Naive thymus-derived CD8-positive, alpha-beta T cell (primary cell): Measurements from ENCODE around the gene GPR82. TPM values are rescaled to one million over a fixed set of nuclear protein-coding genes. Genes with fewer than 3 reads are reported as not detected.

Source experiments
- ATAC-seq, 2 donors: fragments of 150-1000 bp; cut with Tn5 transposase in 1 of 2; sonication (Bioruptor Pico), chemical (Tn5 transposase) in 1 of 2; 1 replicate in 1 of 2; 2 replicates in 1 of 2; pipeline ENCODE4 v1.10.0; 2021; ENCODE audit warnings: mild to moderate bottlenecking in 2 of 2, moderate library complexity in 2 of 2
- POLR2A ChIA-PET: fragments of 350-600 bp; sonication (Branson Sonifier 250); formaldehyde crosslinking; loops from one replicate; lab custom pipeline; 2021; ENCODE audit warnings: antibody characterized with exemption; lab: Charles Lee
- DNase-seq, 10 donors: peaks; one replicate each; pipeline versions ENCODE4 v3.0.0 to v3.0.0-alpha.2; 2020 to 2022
- H3K27ac Mint-ChIP-seq, 10 donors: one replicate each; pipeline ENCODE4 v1.8.0; 2020 to 2022; ENCODE audit warnings: mild to moderate bottlenecking in 10 of 10, mixed read lengths in 10 of 10, moderate library complexity in 4 of 10, inconsistent platforms in 1 of 10
- H3K27me3 Mint-ChIP-seq, 5 donors: one replicate each; pipeline ENCODE4 v1.8.0; 2021 to 2022; ENCODE audit warnings: mixed read lengths in 5 of 5
- H3K36me3 Mint-ChIP-seq, 3 donors: one replicate each; pipeline ENCODE4 v1.8.0; 2020 to 2022; ENCODE audit warnings: mixed read lengths in 3 of 3, mild to moderate bottlenecking in 2 of 3, inconsistent platforms in 1 of 3
- H3K4me1 Mint-ChIP-seq, 4 donors: one replicate each; pipeline ENCODE4 v1.8.0; 2021 to 2022; ENCODE audit warnings: mixed read lengths in 4 of 4
- H3K4me3 Mint-ChIP-seq, 10 donors: one replicate each; pipeline ENCODE4 v1.8.0; 2020 to 2022; ENCODE audit warnings: mild to moderate bottlenecking in 10 of 10, mixed read lengths in 10 of 10, moderate library complexity in 6 of 10, inconsistent platforms in 1 of 10
- H3K9me3 Mint-ChIP-seq, 9 donors: one replicate each; pipeline ENCODE4 v1.8.0; 2020 to 2022; ENCODE audit warnings: mixed read lengths in 9 of 9, mild to moderate bottlenecking in 3 of 9, inconsistent platforms in 1 of 9, moderate library complexity in 1 of 9
- polyA plus RNA-seq, 3 donors: library from polyadenylated mRNA; unstranded; fragments of 300-500 nt; fragmentation: Illumina TruSeq; gene quantifications; one replicate each; pipeline ENCODE4 v1.2.3, GENCODE V29; 2021
- total RNA-seq, 8 experiments: library from RNA in 2 of 8; stranded (reverse) in 2 of 8; gene quantifications; one replicate each; pipeline ENCODE4 v1.2.3 and lab custom pipeline; 2021 to 2026

Gene GPR82
- total and polyA plus RNA-seq, 5 experiments from 2014 or later = 0.08 to 0.19 (median 0.10) TPM; not detected in 2

DNA sequence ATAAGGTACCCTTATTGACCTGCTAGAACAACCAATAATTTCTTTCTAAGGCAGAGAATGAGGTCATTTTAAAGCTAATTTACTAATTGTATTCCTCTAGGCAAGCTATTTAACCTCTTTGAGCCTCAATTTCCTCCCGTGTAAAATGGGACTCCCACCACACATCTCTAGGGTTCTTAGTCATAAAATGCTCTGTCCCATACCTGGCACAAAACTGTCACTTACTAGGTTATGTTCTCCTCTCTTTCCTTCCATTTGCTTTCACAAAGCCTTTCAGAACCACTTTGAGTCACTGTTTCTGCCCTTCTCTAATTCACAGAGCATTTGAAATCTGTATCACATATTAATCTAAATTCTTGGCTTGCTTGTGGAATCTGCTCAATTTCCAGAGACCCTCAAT, 2.4 kb upstream of the GPR82 start:
- H3K9me3 Mint-ChIP-seq = peaks cover 0 to 30% (median 9%) of the 10 kb centered on the region in 9 donors
- no peaks in the 10 kb centered on the region for H3K27me3 Mint-ChIP-seq
- H3K36me3 Mint-ChIP-seq = peaks cover 5 to 22% (median 9%) of the 10 kb centered on the region in 3 donors
- ATAC-seq (no peak), DNase-seq (no peak)
- no peak overlapping the region for H3K4me3 Mint-ChIP-seq
- POLR2A ChIA-PET = no interaction called here
- peaks cover 13 to 67% (median 52%) of the 10 kb centered on the region in 4 donors for H3K4me1 Mint-ChIP-seq
- peak overlapping the region in 3 of 10 donors; percentile 46 to 64 (median 59) for H3K27ac Mint-ChIP-seq

DNA sequence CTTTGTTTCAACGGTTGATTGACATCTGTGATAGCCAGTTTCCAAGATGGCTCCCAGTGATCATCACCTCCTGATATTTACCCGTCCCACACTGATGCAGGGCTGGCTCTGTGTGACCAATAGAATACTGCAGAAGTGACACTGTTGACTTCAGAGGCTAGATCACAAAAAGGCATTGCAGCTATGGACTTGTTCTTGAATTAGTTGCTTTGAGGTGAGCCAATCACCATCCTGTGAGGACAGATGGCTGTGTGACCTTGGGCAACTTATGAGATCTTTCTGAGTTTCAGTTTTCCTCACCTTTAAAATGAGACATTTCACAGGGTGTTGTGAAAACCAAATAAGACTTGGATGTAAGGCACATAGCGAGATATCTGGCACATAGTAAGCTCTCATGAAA, 1.8 kb upstream of the GPR82 start:
- POLR2A ChIA-PET = no interaction called here

DNA sequence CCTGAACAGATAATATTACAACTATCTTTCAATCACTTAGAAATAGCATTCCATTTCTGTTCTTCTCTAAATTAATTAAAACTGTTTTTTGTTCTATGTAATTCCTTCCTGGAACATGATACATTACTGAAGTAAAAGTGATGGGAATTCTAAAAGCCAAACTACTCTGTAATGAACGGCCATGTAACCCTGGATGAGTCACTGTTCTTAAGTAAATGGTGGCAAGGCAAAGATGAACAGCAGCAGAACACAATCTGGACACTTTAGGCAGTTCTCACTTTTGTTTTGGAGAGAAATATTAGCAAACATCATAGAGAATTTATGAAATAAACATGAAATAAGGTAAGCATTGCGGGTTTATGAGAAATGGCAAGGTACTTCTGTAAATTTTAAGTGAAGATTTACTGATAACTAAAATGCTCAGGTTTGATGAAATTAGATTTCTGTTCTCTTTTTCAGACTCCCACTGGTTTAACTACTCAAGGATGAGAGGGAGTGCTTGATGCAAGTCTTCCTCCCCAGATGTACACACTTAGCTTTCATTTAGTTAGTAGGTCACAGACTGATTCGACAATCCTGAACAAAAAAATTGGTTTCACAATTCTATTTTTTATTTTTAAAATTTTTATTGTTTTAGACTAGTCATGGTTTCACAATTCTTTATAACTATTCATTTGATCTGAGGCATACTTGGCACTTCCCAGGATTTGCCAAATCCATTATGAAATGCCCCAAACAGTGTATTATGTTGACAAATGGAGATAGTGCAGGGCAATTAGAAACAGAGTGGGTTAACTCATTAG, 964 bp upstream of the GPR82 start:
- peaks cover 0 to 22% (median 9%) of the 10 kb centered on the region in 3 donors for H3K36me3 Mint-ChIP-seq
- DNase-seq = no peak
- H3K9me3 Mint-ChIP-seq = peaks cover 0 to 20% (median 0%) of the 10 kb centered on the region in 9 donors
- H3K4me3 Mint-ChIP-seq = peak overlapping the region in 1 of 10 donors; percentile 10
- peak overlapping the region in 4 of 10 donors; percentile 35 to 71 (median 55) for H3K27ac Mint-ChIP-seq
- H3K4me1 Mint-ChIP-seq = peaks cover 9 to 60% (median 46%) of the 10 kb centered on the region in 4 donors
- no peaks in the 10 kb centered on the region for H3K27me3 Mint-ChIP-seq
- POLR2A ChIA-PET = no interaction called here
- ATAC-seq = no peak

More for the DNA sequence above, 1.8 kb upstream of the GPR82 start:
- no peak for ATAC-seq
- Mint-ChIP-seq H3K36me3 (peaks cover 2 to 21% (median 9%) of the 10 kb centered on the region in 3 donors), H3K4me3 (peak overlapping the region in 1 of 10 donors; percentile 9), H3K27ac (peak overlapping the region in 3 of 10 donors; percentile 46 to 71 (median 66)), H3K9me3 (peaks cover 0 to 24% (median 3%) of the 10 kb centered on the region in 9 donors), H3K27me3 (no peaks in the 10 kb centered on the region), H3K4me1 (peaks cover 9 to 61% (median 47%) of the 10 kb centered on the region in 4 donors)
- no peak for DNase-seq

DNA sequence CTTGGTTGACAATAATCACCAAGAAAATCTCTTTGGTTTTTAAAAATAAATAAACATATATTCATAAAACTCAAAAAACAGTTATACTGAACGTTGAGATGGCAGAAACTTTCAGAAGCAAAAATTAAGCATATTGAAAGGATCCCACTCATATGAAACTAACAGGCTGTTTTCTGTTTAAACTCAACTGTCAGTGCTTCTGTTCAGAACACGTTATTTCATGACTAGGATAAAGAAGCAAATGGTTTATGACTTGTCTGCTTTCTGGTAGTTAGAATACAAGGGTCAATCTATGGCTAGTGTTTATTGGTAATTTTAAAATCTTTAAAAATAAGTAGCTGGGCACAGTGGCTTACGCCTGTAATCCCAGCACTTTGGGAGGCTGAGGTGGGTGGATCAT, 4.1 kb downstream of the GPR82 start:
- H3K27me3 Mint-ChIP-seq = no peaks in the 10 kb centered on the region
- ATAC-seq (no peak), DNase-seq (no peak)
- H3K36me3 Mint-ChIP-seq = peaks cover 0 to 9% (median 4%) of the 10 kb centered on the region in 3 donors
- H3K4me3 Mint-ChIP-seq = no peak overlapping the region
- H3K9me3 Mint-ChIP-seq = no peaks in the 10 kb centered on the region
- POLR2A ChIA-PET = no interaction called here
- H3K27ac Mint-ChIP-seq = no peak overlapping the region
- peaks cover 2 to 30% (median 14%) of the 10 kb centered on the region in 4 donors for H3K4me1 Mint-ChIP-seq

DNA sequence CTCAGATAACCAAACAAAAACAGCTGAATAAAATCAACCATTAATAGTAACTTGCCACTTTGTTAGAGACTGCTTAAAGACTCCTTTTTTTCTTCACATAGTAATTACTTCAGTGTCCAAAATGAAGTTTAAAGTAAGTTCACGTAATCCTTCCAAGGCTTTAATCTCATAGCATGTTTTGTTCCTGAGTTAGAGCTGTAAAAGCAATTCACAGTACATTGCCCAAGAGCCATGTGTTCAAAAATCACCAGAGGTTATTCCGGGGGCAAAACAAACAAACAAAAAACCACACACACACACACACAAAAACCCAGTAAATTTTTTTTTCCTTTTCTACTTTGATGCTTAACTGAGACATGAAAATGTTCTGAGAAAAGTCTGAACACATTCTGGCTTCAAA, 6.1 kb downstream of the GPR82 start:
- peaks cover 0 to 10% (median 4%) of the 10 kb centered on the region in 3 donors for H3K36me3 Mint-ChIP-seq
- POLR2A ChIA-PET = no interaction called here
- DNase-seq (no peak), ATAC-seq (no peak)
- no peaks in the 10 kb centered on the region for H3K27me3 Mint-ChIP-seq
- H3K4me1 Mint-ChIP-seq = peaks cover 2 to 25% (median 14%) of the 10 kb centered on the region in 4 donors
- H3K4me3 Mint-ChIP-seq = no peak overlapping the region
- H3K27ac Mint-ChIP-seq = no peak overlapping the region
- H3K9me3 Mint-ChIP-seq = no peaks in the 10 kb centered on the region

DNA sequence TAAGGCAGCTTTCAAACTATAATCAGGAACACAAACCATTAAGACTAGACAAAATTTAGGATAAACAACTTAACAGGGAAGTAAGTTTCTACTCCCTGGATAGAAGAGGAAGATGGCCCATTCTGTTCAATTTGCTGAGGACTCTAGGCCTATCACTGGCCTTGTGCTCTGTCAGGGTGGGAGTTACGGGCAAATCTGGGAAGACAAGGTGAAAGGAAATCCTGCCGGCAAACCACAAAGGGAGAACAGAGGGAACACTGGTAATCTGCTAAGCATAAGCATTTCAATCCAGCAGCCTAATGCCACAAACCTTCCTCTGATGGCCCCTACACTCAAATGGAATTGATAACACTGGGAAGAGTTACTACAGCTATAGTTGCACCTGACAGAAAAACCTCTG, 8.3 kb downstream of the GPR82 start:
- POLR2A ChIA-PET = no interaction called here
- no peaks in the 10 kb centered on the region for H3K27me3 Mint-ChIP-seq
- no peak overlapping the region for H3K4me3 Mint-ChIP-seq
- peak overlapping the region in 3 of 10 donors; percentile 22 to 44 (median 38) for H3K27ac Mint-ChIP-seq
- DNase-seq (no peak), ATAC-seq (no peak)
- H3K9me3 Mint-ChIP-seq = no peaks in the 10 kb centered on the region
- H3K36me3 Mint-ChIP-seq = peaks cover 0 to 18% (median 1%) of the 10 kb centered on the region in 3 donors
- peaks cover 8 to 35% (median 25%) of the 10 kb centered on the region in 4 donors for H3K4me1 Mint-ChIP-seq

DNA sequence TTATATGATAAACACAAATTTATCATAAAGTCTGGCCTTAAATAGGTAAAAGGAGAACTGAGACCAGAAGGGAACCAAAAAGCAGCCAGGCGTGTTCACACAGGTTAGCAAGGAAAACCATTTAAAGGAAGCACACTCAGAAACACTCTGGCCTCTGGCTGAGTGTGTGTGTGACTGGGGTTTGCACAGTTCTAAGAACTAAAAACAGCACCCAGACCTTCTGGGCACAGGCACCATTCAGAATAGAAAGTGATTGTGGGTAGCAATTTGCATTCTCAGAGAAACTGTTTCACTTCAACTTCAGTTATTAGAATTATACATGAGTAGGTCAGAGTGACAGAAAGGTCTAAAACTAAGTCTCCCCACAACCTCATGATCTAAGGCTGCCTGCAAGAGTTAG, 10.0 kb downstream of the GPR82 start:
- H3K9me3 Mint-ChIP-seq = no peaks in the 10 kb centered on the region
- H3K4me3 Mint-ChIP-seq = peak overlapping the region in 1 of 10 donors; percentile 32
- POLR2A ChIA-PET = no interaction called here
- DNase-seq = peak in 1 of 10 donors; percentile 1
- H3K27me3 Mint-ChIP-seq = no peaks in the 10 kb centered on the region
- ATAC-seq = peak in 1 of 2 donors; percentile 49
- peaks cover 8 to 36% (median 27%) of the 10 kb centered on the region in 4 donors for H3K4me1 Mint-ChIP-seq
- H3K27ac Mint-ChIP-seq = peak overlapping the region in 5 of 10 donors; percentile 14 to 71 (median 29)
- H3K36me3 Mint-ChIP-seq = peaks cover 0 to 18% (median 0%) of the 10 kb centered on the region in 3 donors

DNA sequence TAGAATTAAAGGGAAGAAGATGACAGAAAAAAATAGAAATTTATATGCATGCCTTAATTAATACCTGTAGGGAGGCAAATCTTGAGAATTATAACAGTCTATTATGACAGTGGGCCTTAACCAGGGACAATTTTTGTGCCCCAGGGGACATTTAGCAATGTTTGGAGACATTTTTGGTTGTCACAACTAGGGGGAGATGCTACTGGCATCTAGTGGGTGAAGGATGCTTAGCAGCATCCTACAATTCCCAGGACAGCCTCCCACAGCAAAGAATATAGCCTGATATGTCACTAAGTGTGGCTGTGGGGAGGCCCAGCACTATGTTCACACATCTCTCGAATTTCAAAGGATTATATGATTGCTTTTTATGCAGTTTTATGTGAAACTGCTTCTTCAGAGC, 10.5 kb downstream of the GPR82 start:
- Mint-ChIP-seq H3K9me3 (no peaks in the 10 kb centered on the region), H3K4me3 (no peak overlapping the region), H3K27ac (peak overlapping the region in 5 of 10 donors; percentile 14 to 71 (median 29)), H3K27me3 (no peaks in the 10 kb centered on the region), H3K36me3 (peaks cover 0 to 18% (median 0%) of the 10 kb centered on the region in 3 donors), H3K4me1 (peaks cover 8 to 36% (median 27%) of the 10 kb centered on the region in 4 donors)
- POLR2A ChIA-PET = no interaction called here
- DNase-seq (no peak), ATAC-seq (no peak)

DNA sequence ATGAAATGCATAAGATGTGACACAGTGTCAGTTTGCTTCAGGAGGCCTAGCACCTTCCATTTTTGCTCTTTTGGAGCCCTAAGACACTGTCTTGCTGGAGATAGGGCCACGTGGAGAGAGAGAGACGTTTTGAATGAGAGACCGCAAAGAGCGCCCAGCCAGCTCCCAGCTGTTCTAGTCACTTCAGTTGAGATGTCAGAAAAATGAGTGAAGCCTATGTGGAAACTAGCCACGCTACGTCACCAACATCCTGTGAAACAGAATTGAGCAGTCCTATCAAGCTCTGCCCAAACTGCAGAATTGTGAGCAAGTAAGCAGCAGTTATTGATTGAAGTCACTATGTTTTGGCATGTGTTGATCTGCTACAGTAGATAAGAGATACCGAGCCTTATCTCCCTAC, 13.1 kb downstream of the GPR82 start:
- ATAC-seq (peak; percentile 70 to 89), DNase-seq (peak in 5 of 10 donors; percentile 7 to 44 (median 23))
- Mint-ChIP-seq H3K4me3 (no peak overlapping the region), H3K27ac (peak overlapping the region in 8 of 10 donors; percentile 4 to 67 (median 41)), H3K4me1 (peaks cover 8 to 42% (median 27%) of the 10 kb centered on the region in 4 donors), H3K27me3 (no peaks in the 10 kb centered on the region), H3K9me3 (no peaks in the 10 kb centered on the region), H3K36me3 (peaks cover 0 to 18% (median 0%) of the 10 kb centered on the region in 3 donors)
- POLR2A ChIA-PET = no interaction called here

DNA sequence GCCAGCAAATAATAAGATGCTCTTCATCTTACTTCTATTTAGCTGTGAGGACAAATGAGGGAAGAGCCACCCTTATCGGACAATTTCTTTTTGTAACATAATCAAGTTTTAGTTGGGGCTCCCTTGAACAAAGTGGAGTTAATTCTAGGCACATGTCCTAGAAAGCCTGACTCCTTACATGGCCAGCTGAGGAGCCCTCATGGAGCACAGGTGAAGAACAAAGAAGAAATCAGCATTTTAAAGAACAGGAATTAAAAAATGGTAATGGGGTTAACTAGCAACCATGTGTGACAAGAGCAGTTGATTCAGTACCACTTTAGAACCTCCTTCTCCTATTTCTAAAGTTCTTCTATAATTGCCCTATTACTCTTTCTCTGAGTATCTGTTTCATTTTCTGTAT, 15.9 kb downstream of the GPR82 start:
- no peak for ATAC-seq
- peak overlapping the region in 3 of 10 donors; percentile 10 to 24 (median 18) for H3K27ac Mint-ChIP-seq

DNA sequence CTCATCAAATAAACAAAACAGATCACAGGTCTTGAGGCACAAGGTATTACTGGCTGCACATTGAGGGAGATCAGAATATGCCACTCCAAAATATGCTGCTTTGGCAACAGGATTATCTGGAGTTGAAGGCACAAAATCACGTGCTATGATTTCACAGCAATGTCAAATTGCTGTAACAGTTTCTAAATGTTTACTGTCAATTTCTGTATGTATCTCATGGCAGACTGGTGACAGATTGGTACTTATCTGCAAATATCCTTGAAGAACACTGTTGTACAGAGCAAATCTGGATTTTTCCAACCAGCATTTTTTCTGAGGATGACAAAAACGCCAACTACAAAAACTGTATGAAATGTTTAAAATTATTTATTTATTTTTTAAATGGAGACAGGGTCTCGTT, 26.7 kb downstream of the GPR82 start:
- Mint-ChIP-seq H3K9me3 (no peaks in the 10 kb centered on the region), H3K27ac (no peak overlapping the region), H3K36me3 (peaks cover 0 to 20% (median 0%) of the 10 kb centered on the region in 3 donors), H3K4me1 (peaks cover 0 to 12% (median 1%) of the 10 kb centered on the region in 4 donors), H3K27me3 (no peaks in the 10 kb centered on the region), H3K4me3 (no peak overlapping the region)
- no peak for DNase-seq
- POLR2A ChIA-PET = no interaction called here
- ATAC-seq = no peak

More for the DNA sequence above, 15.9 kb downstream of the GPR82 start:
- no peaks in the 10 kb centered on the region for H3K9me3 Mint-ChIP-seq
- H3K27me3 Mint-ChIP-seq = no peaks in the 10 kb centered on the region
- peaks cover 8 to 33% (median 21%) of the 10 kb centered on the region in 4 donors for H3K4me1 Mint-ChIP-seq
- no peak for DNase-seq
- H3K36me3 Mint-ChIP-seq = peaks cover 0 to 33% (median 2%) of the 10 kb centered on the region in 3 donors
- POLR2A ChIA-PET = no interaction called here
- no peak overlapping the region for H3K4me3 Mint-ChIP-seq

DNA sequence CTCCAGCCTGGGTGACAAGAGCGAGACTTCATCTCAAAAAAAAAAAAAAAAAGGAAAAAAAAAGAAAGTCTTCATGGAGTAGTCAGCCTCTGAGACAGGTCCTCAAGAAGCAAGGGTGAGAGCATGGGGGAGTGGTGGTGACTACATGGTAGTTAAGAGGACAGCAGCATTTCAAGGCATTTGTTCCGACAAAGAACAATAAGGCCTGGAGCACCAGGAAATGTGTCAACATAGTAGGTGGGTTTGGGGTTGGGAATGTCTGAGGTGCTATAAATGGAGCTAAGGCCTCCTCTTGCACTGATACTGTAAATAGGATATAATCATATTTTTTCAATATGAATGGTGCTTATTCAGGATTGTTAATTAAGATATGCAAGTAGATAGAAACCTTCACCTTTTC, 34.4 kb downstream of the GPR82 start:
- no peak for DNase-seq
- Mint-ChIP-seq H3K4me3 (no peak overlapping the region), H3K27me3 (no peaks in the 10 kb centered on the region), H3K9me3 (no peaks in the 10 kb centered on the region), H3K4me1 (peaks cover 4 to 23% (median 14%) of the 10 kb centered on the region in 4 donors), H3K27ac (no peak overlapping the region), H3K36me3 (peaks cover 0 to 15% (median 0%) of the 10 kb centered on the region in 3 donors)
- ATAC-seq = no peak
- POLR2A ChIA-PET = no interaction called here

DNA sequence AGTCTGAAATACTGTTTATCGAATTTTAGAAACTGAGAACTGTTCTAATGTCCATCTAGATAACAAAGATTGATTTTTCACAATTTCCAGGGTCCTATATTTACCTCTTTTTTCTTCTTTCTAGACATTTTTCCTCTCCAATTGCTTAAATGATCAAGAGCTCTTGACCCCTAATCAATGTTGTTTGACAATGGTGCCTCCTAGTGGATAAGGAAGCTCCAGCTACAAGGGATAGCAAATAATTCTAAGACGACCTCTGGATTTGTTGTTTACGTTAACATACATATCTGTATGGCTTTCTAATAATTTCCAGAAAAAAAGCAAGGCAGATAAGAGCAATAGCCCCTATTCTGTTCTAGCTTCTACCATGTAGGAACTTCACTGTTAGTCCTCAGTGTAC, 35.8 kb downstream of the GPR82 start:
- DNase-seq = peak in 3 of 10 donors; percentile 6 to 16 (median 15)
- no peak overlapping the region for H3K4me3 Mint-ChIP-seq
- H3K9me3 Mint-ChIP-seq = no peaks in the 10 kb centered on the region
- H3K27ac Mint-ChIP-seq = peak overlapping the region in 1 of 10 donors; percentile 37
- no peak for ATAC-seq
- no peaks in the 10 kb centered on the region for H3K27me3 Mint-ChIP-seq
- POLR2A ChIA-PET = no interaction called here
- H3K36me3 Mint-ChIP-seq = peaks cover 0 to 10% (median 0%) of the 10 kb centered on the region in 3 donors
- H3K4me1 Mint-ChIP-seq = peaks cover 10 to 27% (median 18%) of the 10 kb centered on the region in 4 donors
